ENCODE data around the gene RAB9A.
A peak's percentile ranks its signal among the peaks of the same experiment; 100 is the strongest.

GRCh38 chrX:13646154-13646549 lies 42.8 kb upstream of the RAB9A start:
- TF ChIP-seq, protein P1, sequence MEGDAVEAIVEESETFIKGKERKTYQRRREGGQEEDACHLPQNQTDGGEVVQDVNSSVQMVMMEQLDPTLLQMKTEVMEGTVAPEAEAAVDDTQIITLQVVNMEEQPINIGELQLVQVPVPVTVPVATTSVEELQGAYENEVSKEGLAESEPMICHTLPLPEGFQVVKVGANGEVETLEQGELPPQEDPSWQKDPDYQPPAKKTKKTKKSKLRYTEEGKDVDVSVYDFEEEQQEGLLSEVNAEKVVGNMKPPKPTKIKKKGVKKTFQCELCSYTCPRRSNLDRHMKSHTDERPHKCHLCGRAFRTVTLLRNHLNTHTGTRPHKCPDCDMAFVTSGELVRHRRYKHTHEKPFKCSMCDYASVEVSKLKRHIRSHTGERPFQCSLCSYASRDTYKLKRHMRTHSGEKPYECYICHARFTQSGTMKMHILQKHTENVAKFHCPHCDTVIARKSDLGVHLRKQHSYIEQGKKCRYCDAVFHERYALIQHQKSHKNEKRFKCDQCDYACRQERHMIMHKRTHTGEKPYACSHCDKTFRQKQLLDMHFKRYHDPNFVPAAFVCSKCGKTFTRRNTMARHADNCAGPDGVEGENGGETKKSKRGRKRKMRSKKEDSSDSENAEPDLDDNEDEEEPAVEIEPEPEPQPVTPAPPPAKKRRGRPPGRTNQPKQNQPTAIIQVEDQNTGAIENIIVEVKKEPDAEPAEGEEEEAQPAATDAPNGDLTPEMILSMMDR (IDR thresholded peaks at IDR 0.05), result peak in 1 of 3 experiments; percentile 36
- TF ChIP-seq POLR2A (IDR thresholded peaks at IDR 0.05) (no peak), POLR2AphosphoS5 (IDR thresholded peaks at IDR 0.05; ENCODE audit: insufficient read depth in 1 of 2, low read depth in 1 of 2) (no peak)
